IMR-90 (cell line): Measurements from ENCODE around the gene ZGRF1.

Source experiments
- CEBPB ChIP-seq: IDR thresholded peaks from 2 replicates; pipeline ENCODE4 v1.6.1; 2012; ENCODE audit warnings: low read depth, low read length, improper control_type of control experiment
- CTCF ChIP-seq: conservative IDR thresholded peaks from 2 replicates; pipeline ENCODE4 v1.5.1; 2012; ENCODE audit warnings: mild to moderate bottlenecking, low read depth, low read length, improper control_type of control experiment
- ELK1 ChIP-seq: fragments of 150-350 bp; IDR thresholded peaks from 2 replicates; pipeline ENCODE4 v1.6.1; 2016; ENCODE audit warnings: low read depth, mild to moderate bottlenecking, low read length, moderate library complexity, borderline replicate concordance
- NFE2L2 ChIP-seq: fragments of 150-350 bp; IDR thresholded peaks from 2 replicates; pipeline ENCODE4 v1.6.1; 2016; ENCODE audit warnings: low read depth, mild to moderate bottlenecking, low read length
- POLR2A ChIP-seq: IDR thresholded peaks from 2 replicates; pipeline ENCODE4 v1.6.1; 2012; ENCODE audit warnings: mild to moderate bottlenecking, low read depth, low read length
- RAD21 ChIP-seq: IDR thresholded peaks from 2 replicates; pipeline ENCODE4 v1.6.1; 2012; ENCODE audit warnings: low read length, improper control_type of control experiment
- RFX5 ChIP-seq: IDR thresholded peaks from 2 replicates; pipeline ENCODE4 v1.8.0; 2012; ENCODE audit warnings: low read depth, mild to moderate bottlenecking, low read length, moderate library complexity
- SMC3 ChIP-seq: fragments of 150-350 bp; IDR thresholded peaks from 2 replicates; pipeline ENCODE4 v1.6.1; 2016; ENCODE audit warnings: low read depth, mild to moderate bottlenecking, antibody characterized with exemption, low read length, moderate library complexity

GRCh38 chr4:112674376-112674775 lies 37.7 kb upstream of the ZGRF1 start:
- TF ChIP-seq RFX5 (no peak), RAD21 (no peak), CTCF (no peak), CEBPB (no peak), POLR2A (no peak), ELK1 (no peak), SMC3 (no peak), NFE2L2 (no peak)
